ENCODE measurements around the gene BAIAP2L1.

BAIAP2L1 gene

DNA sequence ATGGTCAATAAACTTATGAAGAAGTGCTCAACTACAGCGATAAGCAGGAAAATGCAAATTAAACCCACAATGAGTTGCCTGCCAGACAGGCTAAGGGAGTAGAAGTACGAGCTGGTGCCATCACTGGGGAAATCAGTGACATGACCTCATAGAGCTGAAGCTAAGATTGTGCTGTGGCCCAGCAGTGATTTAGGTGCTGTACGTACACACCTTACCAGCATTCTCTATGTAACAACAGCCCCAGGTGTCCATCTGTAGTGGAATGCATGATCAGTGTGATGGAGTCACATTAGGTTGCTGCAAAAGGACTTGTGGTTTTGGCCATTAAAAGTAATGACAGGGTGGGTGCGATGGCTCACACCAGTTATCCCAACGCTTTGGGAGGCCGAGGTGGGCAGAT, 143.2 kb downstream of the BAIAP2L1 start:
- TF ChIP-seq, protein P1, sequence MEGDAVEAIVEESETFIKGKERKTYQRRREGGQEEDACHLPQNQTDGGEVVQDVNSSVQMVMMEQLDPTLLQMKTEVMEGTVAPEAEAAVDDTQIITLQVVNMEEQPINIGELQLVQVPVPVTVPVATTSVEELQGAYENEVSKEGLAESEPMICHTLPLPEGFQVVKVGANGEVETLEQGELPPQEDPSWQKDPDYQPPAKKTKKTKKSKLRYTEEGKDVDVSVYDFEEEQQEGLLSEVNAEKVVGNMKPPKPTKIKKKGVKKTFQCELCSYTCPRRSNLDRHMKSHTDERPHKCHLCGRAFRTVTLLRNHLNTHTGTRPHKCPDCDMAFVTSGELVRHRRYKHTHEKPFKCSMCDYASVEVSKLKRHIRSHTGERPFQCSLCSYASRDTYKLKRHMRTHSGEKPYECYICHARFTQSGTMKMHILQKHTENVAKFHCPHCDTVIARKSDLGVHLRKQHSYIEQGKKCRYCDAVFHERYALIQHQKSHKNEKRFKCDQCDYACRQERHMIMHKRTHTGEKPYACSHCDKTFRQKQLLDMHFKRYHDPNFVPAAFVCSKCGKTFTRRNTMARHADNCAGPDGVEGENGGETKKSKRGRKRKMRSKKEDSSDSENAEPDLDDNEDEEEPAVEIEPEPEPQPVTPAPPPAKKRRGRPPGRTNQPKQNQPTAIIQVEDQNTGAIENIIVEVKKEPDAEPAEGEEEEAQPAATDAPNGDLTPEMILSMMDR (IDR thresholded peaks at IDR 0.05; ENCODE audit: low read depth, low read length, missing control alignments), result no peak
- no peak overlapping the region for H3K4me3 ChIP-seq (replicated peaks; ENCODE audit: low read depth, low read length)
- DNase-seq (ENCODE audit: extremely low read depth, low read depth), result no peak

DNA sequence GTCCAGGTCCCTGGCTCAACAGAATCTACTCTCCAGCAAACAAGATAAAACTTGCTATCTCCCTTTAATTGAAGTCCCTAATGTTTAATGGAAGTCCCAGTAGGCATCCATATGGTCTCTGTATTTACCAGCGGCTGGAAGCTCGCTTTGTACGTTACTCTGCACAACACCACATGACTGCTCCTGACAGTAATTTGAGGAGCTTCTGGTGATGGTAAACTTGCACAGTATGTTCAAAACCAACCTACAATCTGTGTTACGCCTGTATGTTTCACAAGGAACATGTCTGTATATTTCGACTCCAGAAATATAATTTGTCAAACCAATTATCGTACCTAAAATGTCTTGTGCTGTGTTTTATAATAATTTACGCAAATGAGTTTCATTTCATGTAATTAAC, 144.5 kb downstream of the BAIAP2L1 start:
- no peak for DNase-seq (ENCODE audit: extremely low read depth, low read depth)
- H3K4me3 ChIP-seq (replicated peaks; ENCODE audit: low read depth, low read length), result no peak overlapping the region
- TF ChIP-seq, protein P1 (IDR thresholded peaks at IDR 0.05; ENCODE audit: low read depth, low read length, missing control alignments), result no peak

DNA sequence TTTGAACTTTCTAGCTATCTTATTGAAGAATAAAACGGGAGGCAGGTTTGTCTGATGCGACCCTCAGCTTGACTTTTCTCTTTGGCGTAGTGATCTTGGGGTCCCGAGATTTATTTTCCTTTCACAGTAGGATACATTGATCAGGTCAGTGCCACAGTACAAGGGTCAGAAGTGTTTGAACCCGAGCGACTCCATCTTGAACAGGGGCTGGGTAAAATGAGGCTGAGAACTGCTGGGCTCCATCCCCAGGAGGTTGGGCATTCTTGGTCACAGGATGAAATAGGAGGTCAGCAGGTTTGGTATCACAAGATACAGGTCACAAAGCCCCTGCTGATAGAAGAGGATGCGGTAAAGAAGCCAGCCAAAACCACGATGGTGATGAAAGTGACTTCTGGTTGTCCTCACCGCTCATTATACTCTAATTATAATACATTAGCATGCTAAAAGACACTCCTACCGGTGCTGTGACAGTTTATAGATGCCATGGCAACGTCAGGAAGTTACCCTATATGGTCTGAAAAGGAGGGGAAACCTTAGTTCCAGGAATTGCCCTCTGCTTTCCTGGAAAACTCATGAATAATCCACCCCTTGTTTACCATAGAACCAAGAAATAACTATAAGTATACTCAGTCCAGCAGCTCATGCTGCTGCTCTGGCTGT, 145.8 kb downstream of the BAIAP2L1 start:
- no peak overlapping the region for H3K4me3 ChIP-seq (replicated peaks; ENCODE audit: low read depth, low read length)
- TF ChIP-seq, protein P1 (IDR thresholded peaks at IDR 0.05; ENCODE audit: low read depth, low read length, missing control alignments), result no peak
- DNase-seq (ENCODE audit: extremely low read depth, low read depth), result no peak

DNA sequence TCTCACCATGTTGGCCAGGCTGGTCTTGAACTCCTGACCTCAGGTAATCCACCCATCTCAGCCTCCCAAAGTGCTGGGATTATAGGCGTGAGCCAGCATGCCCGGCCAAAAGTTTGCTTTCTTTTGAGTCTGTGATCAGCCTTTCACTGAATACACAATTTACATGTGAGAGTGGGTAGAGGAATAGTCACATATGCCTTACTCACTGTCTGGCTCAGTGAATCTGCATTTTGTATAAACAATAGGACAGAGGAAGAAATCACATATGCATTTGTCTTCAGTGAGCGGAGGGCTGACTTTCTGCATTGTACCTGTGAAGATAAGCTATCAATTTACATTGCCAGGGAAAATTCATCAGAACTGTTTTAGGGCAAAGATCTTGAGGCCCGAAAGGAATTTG, 146.4 kb downstream of the BAIAP2L1 start:
- no peak overlapping the region for H3K4me3 ChIP-seq (replicated peaks; ENCODE audit: low read depth, low read length)
- TF ChIP-seq, protein P1 (IDR thresholded peaks at IDR 0.05; ENCODE audit: low read depth, low read length, missing control alignments), result no peak
- no peak for DNase-seq (ENCODE audit: extremely low read depth, low read depth)

DNA sequence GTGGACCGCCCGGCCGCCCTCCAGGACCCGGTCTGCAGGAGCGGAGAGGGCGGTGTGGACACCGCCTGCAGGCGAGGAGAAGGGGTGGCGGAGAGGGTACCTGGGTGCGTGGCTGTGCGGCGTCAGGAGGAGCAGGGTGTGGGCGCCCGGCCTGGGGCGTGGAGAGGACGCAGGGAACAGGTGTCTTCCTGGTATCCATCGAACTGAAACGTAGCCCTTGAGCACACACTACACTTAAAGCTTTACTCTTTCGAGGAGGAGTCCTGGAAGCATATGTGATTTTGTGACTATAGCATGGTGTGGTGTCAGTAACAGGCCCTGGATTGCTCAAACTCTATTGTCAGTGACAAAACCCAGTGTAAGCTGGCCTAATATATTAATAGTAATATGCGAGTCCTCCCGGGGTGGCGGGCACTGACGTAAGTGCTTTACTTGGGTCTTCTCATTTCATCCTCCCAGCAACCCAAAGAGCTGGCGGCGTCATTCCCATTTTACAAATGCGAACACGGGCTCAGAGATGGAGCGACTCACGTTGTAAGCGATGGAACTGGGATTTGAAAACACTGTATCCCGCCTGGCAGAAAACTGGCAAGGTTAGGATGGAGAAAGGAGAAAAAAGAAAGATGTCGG, 148.3 kb downstream of the BAIAP2L1 start:
- no peak for DNase-seq (ENCODE audit: extremely low read depth, low read depth)
- peak overlapping the region; percentile 86 for H3K4me3 ChIP-seq (replicated peaks; ENCODE audit: low read depth, low read length)
- TF ChIP-seq, protein P1 (IDR thresholded peaks at IDR 0.05; ENCODE audit: low read depth, low read length, missing control alignments), result no peak

DNA sequence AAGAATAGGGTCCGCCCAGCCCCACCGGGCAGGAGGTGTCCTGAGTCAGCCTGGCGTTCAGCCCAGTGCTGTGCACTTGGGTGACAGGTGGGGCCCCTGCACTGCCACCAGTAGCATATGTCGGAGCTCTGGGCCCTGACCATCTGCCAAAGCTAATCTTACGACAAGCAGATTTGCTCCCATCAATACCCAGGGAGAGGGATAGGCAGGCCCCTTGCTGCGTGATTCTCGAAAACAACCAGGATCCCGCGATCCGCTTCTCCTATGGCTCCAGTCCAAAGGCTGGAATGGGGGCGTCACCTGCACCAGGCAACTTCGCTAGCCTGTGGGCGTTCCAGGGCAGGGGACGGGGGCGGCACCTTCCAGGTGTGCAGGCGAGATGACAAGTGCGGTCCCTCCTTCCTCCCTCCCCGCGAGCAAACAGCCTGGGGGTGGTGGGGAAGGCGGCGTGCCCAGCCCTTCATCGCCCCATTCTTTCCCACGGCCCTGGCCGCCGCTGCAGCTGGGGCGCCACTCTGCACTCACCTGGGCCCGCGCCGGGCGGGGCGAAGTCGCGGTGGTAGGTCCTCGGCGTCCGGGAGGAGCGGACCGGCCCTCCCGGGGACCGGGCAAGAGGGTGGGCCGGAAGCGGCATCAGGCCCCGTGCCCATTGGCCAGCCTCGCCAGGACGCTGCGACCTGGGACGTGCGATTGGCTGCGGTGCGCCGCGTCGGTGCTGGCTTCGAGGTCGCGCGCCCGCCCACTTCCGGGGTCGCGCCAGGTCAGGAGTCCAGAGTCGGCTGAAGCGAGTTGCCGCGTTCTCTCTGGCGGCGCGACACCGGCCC, 149.1 kb downstream of the BAIAP2L1 start, which contains the start of gene TECPR1:
Gene TECPR1 (minus strand): TSS at position 632 of the 824 bp plus-strand sequence. CDS start 6,086 bp downstream, outside the sequence.
- peak; percentile 50 for DNase-seq (ENCODE audit: extremely low read depth, low read depth)
- peak within 1 kb of the TSS; percentile 86 for H3K4me3 ChIP-seq (replicated peaks; ENCODE audit: low read depth, low read length)
- TF ChIP-seq, protein P1 (IDR thresholded peaks at IDR 0.05; ENCODE audit: low read depth, low read length, missing control alignments), result no peak

Data from HFF-Myc (cell line).